CD4-positive, alpha-beta T cell treated with Interleukin-15 for 1 hour (primary cell): ENCODE results near the gene CDK17.

ENCODE experiments used
- DNase-seq: peaks from one replicate; pipeline ENCODE4 v3.0.0-alpha.2; 2020

CDK17 gene

GRCh38 chr12:96235484-96235826 is 164.8 kb downstream of the CDK17 start:
- DNase-seq = no peak

DNA sequence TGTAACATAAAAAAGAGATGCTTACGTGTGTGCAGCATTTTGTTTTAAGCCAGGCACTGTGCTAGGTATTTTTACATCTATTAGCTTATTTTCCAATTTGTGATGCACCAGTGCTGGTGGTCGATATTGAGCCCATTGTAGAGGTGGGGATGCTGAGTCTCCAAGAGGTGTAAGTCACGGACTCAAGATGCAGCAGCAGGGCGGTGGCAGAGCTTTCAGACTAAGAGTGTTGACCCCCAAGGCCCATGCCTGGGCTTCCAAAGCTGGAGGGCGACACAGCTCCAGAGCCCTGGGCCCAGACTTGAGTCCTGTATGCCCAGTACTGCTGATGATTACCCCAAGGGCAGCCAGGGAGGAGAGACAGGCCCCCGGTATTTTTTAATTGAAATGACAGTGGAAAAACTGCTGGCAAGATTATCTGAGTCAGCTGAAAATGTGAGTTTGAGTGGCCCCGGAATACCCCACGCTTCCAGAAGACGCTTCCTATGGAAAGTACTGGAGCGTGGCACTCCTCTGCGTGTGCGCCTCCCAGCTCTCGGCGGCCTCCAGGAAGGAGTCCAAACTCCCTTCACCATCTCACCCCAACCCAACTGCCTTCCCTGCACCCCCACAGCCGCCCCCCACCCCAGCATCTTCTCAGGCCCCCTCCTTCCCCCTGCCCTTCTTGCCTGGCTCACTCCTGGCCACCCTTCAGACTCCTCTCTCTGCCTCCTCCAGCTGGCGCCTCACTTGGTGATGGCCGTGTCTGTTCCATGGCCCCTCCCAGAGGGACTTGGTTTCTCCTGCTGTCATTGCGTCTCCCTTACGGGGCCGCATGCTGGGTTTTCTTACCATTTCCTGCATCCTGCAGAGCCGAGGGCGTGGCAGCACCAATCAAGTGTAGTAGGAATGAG is 165.4 kb downstream of the CDK17 start:
- no peak for DNase-seq

DNA sequence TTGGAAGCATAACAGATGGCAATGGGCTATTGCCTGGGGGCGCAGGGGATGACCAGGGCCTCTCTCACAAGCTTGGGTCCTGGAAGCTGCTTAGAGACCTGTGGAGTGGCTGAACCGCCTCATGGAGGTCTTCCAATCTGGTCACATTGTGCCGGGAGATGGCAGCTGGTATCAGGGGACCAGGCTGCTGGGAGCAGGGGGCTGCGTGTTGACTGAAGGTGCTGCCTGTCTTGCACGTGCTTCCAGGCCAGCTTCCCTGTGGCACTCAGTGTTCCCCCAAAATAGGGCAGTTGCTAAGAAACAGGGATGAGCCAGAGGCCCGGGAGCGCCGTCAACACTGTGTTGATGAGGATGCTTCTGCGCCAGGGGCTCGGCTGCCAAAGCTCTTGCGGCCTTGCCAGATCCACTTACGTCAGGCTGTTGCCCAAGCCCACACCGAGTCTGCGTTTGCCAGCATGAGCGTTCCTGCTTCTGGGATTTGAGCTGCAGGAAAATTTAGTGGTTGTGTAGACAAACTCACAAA is 166.2 kb downstream of the CDK17 start:
- no peak for DNase-seq

DNA sequence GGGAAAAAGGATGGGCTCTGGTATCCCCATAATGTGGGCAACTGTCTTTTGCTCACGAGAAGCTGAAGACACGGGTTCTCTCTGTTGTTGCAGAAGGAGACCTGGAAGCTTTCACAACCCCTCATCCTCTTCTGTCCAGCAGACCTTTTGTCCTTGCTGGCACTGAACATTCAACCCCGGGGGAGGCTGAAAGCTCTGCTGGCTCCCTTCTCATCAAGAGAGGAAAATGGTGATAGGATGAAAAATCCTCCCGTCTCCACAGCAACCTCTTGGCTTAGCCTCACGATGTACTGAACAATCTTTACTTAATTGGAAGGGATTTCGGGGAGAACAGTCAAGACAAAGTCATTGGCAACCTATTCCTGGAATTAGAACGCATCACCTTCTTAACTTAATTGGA is 167.1 kb downstream of the CDK17 start:
- DNase-seq = no peak

DNA sequence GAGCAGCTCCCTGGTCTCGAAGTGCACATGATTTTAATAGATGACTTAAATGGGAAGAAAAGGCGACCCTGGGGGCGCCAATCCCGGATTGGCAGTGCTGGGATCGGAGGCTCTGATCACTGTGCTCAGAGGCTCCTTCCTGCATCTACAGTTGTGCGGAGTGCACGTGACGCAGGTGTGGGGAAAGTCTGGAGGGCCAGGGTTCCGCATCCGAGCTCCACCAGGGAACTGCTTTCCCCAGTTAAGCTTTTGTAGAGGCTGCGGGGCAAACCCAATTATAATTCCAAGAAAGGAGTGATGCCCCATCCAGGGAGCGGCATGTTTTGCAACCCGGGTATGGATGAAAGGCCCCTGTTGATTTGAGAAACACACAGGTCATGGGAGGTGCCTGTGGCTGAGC is 169.6 kb downstream of the CDK17 start:
- DNase-seq = no peak

DNA sequence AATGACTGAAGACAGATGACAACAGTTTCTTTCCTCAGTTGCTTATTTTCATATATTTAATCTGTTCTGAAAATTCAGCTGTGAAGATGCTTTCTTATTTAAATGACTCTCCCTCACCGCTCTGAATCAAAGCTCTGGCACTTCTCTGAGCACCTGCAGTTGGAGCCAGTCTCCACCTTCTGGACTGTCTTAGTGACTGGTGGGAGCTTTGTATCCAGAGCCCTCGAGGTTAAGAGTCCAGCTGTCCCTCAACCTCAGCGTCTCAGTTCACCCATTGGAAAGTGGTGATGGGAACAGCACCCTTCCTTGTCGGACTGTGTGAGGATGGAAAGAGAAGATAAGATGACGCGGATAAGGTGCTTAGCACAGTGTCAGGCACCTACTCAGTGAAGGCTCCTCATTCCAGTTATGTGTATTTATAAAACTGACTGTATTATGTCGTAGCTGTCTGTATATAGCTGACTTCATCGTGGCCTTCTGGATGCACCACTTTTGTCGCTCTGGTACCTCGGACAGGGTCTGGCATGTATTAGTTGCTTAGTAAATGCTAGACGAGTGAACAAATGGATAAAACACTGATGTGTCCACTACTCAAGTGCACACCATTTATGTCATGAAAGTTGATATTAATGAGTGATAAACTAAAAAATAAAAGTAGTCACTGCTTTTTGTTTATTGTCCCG is 171.5 kb downstream of the CDK17 start:
- DNase-seq = no peak
